Peyer's patch (tissue), 4 donors: ENCODE results near the gene CMTM8. TPM values are rescaled to one million over a fixed set of nuclear protein-coding genes. Genes with fewer than 3 reads are reported as not detected.

Experiments
- DNase-seq, 3 donors: peaks; one replicate each; pipeline ENCODE4 v3.0.0-alpha.2; 2017 to 2019
- H3K27ac ChIP-seq, 4 donors: fragments of 200-600 bp; sonication (generic); one replicate each; pipeline ENCODE4 v1.5.1; 2016 to 2019
- H3K27me3 ChIP-seq, 2 donors: fragments of 200-600 bp; sonication (generic); one replicate each; pipeline ENCODE4 v1.5.1; 2019
- H3K36me3 ChIP-seq, 3 donors: fragments of 200-600 bp; sonication (generic); one replicate each; pipeline ENCODE4 v1.5.1; 2016 to 2019
- H3K4me1 ChIP-seq, 4 donors: fragments of 200-600 bp; sonication (generic); one replicate each; pipeline ENCODE4 v1.5.1; 2016 to 2019
- H3K4me3 ChIP-seq, 4 donors: fragments of 200-600 bp; sonication (generic); 1 replicate in 3 of 4; 2 replicates in 1 of 4; pipeline ENCODE4 v1.5.1; 2016 to 2019; ENCODE audit warnings: mild to moderate bottlenecking in 1 of 4
- H3K9me3 ChIP-seq, 4 donors: fragments of 200-600 bp; sonication (generic); one replicate each; pipeline ENCODE4 v1.5.1; 2016 to 2019; ENCODE audit warnings: mild to moderate bottlenecking in 1 of 4
- POLR2A ChIP-seq, 2 donors: fragments of 450-650 bp; IDR thresholded peaks; one replicate each; pipeline ENCODE4 v1.5.1; 2017; ENCODE audit warnings: antibody characterized with exemption in 2 of 2, mild to moderate bottlenecking in 2 of 2, moderate library complexity in 2 of 2
- total RNA-seq, 4 donors: library from RNA; depleted of rRNA; stranded (reverse); fragments of >200 nt; gene quantifications; one replicate each; pipeline ENCODE4 v1.1.0, GENCODE V29; 2016
- TF ChIP-seq, protein P1 (sequence below), 6 experiments: fragments of 450-650 bp in 4 of 6; fragments of 200-600 bp in 2 of 6; sonication (generic) in 1 of 6; IDR thresholded peaks; one replicate each; pipeline ENCODE4 v1.5.1; 2017 to 2019; ENCODE audit warnings: antibody characterized with exemption in 6 of 6, mild to moderate bottlenecking in 3 of 6, moderate library complexity in 1 of 6

Gene CMTM8
- total RNA-seq, 4 donors from 2014 or later, result 7.1 to 16.5 (median 13.1) TPM; not detected in 1

GRCh38 chr3:32197991-32198390, 40.5 kb upstream of the CMTM8 start:
- H3K36me3 ChIP-seq, result no peaks in the 10 kb centered on the region
- no peaks in the 10 kb centered on the region for H3K4me1 ChIP-seq
- no peak overlapping the region for H3K4me3 ChIP-seq
- no peaks in the 10 kb centered on the region for H3K9me3 ChIP-seq
- H3K27me3 ChIP-seq, result no peaks in the 10 kb centered on the region
- DNase-seq, result no peak
- no peak overlapping the region for H3K27ac ChIP-seq
- TF ChIP-seq, protein P1, sequence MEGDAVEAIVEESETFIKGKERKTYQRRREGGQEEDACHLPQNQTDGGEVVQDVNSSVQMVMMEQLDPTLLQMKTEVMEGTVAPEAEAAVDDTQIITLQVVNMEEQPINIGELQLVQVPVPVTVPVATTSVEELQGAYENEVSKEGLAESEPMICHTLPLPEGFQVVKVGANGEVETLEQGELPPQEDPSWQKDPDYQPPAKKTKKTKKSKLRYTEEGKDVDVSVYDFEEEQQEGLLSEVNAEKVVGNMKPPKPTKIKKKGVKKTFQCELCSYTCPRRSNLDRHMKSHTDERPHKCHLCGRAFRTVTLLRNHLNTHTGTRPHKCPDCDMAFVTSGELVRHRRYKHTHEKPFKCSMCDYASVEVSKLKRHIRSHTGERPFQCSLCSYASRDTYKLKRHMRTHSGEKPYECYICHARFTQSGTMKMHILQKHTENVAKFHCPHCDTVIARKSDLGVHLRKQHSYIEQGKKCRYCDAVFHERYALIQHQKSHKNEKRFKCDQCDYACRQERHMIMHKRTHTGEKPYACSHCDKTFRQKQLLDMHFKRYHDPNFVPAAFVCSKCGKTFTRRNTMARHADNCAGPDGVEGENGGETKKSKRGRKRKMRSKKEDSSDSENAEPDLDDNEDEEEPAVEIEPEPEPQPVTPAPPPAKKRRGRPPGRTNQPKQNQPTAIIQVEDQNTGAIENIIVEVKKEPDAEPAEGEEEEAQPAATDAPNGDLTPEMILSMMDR (IDR thresholded peaks at IDR 0.05), result no peak
- TF ChIP-seq POLR2A (IDR thresholded peaks at IDR 0.05), result no peak

DNA sequence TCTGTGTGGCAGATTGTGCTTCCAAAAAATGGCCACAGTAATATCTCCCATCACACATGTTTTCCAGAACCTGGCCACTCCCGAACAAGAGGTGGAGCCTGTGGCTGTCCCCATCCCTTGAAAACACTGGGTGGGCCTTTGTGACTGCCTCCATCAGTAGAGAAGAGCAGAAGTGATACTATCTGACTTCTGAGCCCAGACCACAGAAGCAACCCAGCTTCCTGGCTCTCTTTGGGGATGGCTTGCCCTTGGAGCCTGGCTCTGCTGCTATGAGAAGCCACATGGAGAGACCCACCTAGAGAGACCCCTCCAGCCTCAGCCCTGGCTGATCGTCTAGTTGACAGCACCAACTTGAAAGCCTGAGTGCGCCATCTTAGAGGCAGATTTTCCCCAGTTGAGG, 39.8 kb upstream of the CMTM8 start:
- H3K4me1 ChIP-seq, result no peaks in the 10 kb centered on the region
- H3K9me3 ChIP-seq, result no peaks in the 10 kb centered on the region
- no peaks in the 10 kb centered on the region for H3K36me3 ChIP-seq
- H3K4me3 ChIP-seq, result no peak overlapping the region
- no peak for DNase-seq
- H3K27ac ChIP-seq, result no peak overlapping the region
- no peak for TF ChIP-seq POLR2A (IDR thresholded peaks at IDR 0.05)
- TF ChIP-seq, protein P1 (IDR thresholded peaks at IDR 0.05), result no peak
- no peaks in the 10 kb centered on the region for H3K27me3 ChIP-seq

DNA sequence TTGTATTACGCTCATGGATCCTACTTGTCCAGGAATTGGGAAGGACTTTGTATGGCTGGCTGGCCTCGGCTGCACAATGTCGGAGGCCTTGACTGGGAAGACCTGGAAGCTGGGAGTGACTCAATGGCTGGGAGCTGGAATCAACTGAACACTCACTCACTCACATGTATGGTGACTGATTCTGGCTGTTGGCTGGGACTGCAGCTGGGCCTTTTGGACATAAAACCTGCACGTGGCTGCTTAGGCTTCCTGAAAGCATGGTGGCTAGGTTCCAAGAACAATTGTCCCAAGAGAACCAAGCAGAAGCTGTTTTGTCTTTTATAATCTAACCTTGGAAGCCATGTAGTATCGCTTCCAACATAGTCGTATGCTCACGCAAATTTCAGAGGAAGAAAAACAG, 38.0 kb upstream of the CMTM8 start:
- TF ChIP-seq, protein P1 (IDR thresholded peaks at IDR 0.05), result no peak
- no peak for TF ChIP-seq POLR2A (IDR thresholded peaks at IDR 0.05)
- Histone ChIP-seq H3K27ac (no peak overlapping the region), H3K36me3 (no peaks in the 10 kb centered on the region), H3K4me3 (no peak overlapping the region), H3K9me3 (no peaks in the 10 kb centered on the region), H3K4me1 (no peaks in the 10 kb centered on the region), H3K27me3 (no peaks in the 10 kb centered on the region)
- DNase-seq, result no peak

GRCh38 chr3:32200992-32201758, 37.3 kb upstream of the CMTM8 start:
- Histone ChIP-seq H3K4me3 (no peak overlapping the region), H3K4me1 (no peaks in the 10 kb centered on the region), H3K9me3 (no peaks in the 10 kb centered on the region), H3K36me3 (no peaks in the 10 kb centered on the region), H3K27ac (no peak overlapping the region), H3K27me3 (no peaks in the 10 kb centered on the region)
- no peak for TF ChIP-seq POLR2A (IDR thresholded peaks at IDR 0.05)
- no peak for DNase-seq

DNA sequence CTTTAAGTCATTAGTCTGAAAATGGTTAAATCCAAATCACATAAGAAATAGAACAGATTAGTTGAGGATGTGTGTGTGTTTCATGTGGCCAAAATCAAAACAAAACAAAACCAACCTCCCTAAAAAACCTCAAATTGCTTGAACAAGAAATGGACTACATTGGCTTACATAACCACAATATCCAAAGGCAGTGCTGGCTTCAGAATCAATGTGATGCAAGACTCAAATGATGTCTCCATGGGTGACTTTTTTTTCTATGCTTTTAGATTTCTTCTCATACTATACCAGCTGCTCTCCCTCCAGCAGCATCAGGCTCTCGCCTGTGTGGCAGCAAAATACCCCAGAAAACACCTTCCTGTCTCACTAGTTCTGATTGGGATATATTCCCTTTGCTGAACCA, 36.0 kb upstream of the CMTM8 start:
- Histone ChIP-seq H3K27me3 (no peaks in the 10 kb centered on the region), H3K27ac (no peak overlapping the region), H3K4me1 (no peaks in the 10 kb centered on the region), H3K36me3 (no peaks in the 10 kb centered on the region), H3K9me3 (no peaks in the 10 kb centered on the region), H3K4me3 (no peak overlapping the region)
- no peak for DNase-seq
- no peak for TF ChIP-seq POLR2A (IDR thresholded peaks at IDR 0.05)
- TF ChIP-seq, protein P1 (IDR thresholded peaks at IDR 0.05), result no peak

DNA sequence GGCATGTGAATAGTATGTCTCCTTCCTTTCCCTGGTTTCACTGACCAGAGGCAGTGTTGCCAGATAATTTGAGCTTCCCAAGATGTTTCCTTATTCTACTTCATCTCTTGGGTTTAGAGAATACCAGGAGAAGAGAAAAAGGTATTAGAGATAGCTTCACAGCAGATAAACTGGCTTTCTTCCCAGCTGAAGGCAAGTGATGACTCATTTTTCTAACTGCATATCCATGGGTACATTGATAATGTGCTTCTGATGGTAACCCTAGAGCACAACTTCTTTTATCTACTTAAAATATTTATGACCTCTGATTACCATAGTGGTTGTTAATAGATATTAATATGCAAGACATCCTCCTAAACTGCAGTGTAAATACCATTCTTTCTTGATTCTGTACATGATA, 34.6 kb upstream of the CMTM8 start:
- no peak overlapping the region for H3K27ac ChIP-seq
- no peak overlapping the region for H3K4me3 ChIP-seq
- H3K9me3 ChIP-seq, result no peaks in the 10 kb centered on the region
- H3K36me3 ChIP-seq, result no peaks in the 10 kb centered on the region
- H3K4me1 ChIP-seq, result no peaks in the 10 kb centered on the region
- TF ChIP-seq, protein P1 (IDR thresholded peaks at IDR 0.05), result no peak
- no peak for TF ChIP-seq POLR2A (IDR thresholded peaks at IDR 0.05)
- no peak for DNase-seq
- H3K27me3 ChIP-seq, result no peaks in the 10 kb centered on the region
